IMR-90 (cell line): ENCODE data around the gene ST7. TPM values are rescaled to one million over a fixed set of nuclear protein-coding genes. Genes with fewer than 3 reads are reported as not detected.
A peak's percentile ranks its signal among the peaks of the same experiment; 100 is the strongest.

ENCODE experiments used
- ATAC-seq: fragments of 200-7000 bp; cut with Tn5 transposase; 2 replicates; pipeline ENCODE4 v1.9.1; 2020; ENCODE audit warnings: low read depth, mild to moderate bottlenecking, moderate library complexity
- BruUV-seq: library from RNA; stranded (reverse); fragments of 400-500 nt; replicated peaks from 2 replicates; lab custom pipeline; 2021; lab: Mats Ljungman, UMichigan
- CTCF ChIA-PET: fragments of 300-600 bp; formaldehyde crosslinking; extraction: SDS; loops from one replicate; lab custom pipeline; 2021; ENCODE audit warnings: antibody characterized with exemption; lab: Yijun Ruan, JAX
- POLR2A ChIA-PET: fragments of 300-600 bp; sonication (Branson Sonifier 250); formaldehyde crosslinking; loops from one replicate; lab custom pipeline; 2022; ENCODE audit warnings: antibody characterized with exemption; ENCODE audit not compliant: unreplicated experiment; lab: Charles Lee
- DNase-seq: peaks from one replicate; pipeline ENCODE4 v3.0.0; 2013
- H2AFZ ChIP-seq: replicated peaks from 2 replicates; pipeline ENCODE3; 2013; ENCODE audit warnings: low read length, mild to moderate bottlenecking; ENCODE audit not compliant: poor library complexity
- H2AK5ac ChIP-seq: 2 replicates; pipeline ENCODE4 v1.6.1; 2013; ENCODE audit warnings: low read depth, low read length, inconsistent platforms
- H2AK9ac ChIP-seq: replicated peaks from 2 replicates; pipeline ENCODE3; 2013; ENCODE audit warnings: mild to moderate bottlenecking, low read depth, low read length, moderate library complexity; ENCODE audit not compliant: poor library complexity
- H2BK120ac ChIP-seq: 2 replicates; pipeline ENCODE4 v1.6.1; 2013; ENCODE audit warnings: low read depth, low read length, inconsistent platforms
- H2BK15ac ChIP-seq: 3 replicates; pipeline ENCODE4 v1.6.1; 2013; ENCODE audit warnings: low read depth, low read length, inconsistent platforms
- H2BK20ac ChIP-seq: 2 replicates; pipeline ENCODE4 v1.6.1; 2013; ENCODE audit warnings: low read depth, mild to moderate bottlenecking, inconsistent platforms, low read length, moderate library complexity
- H2BK5ac ChIP-seq: 2 replicates; pipeline ENCODE4 v1.6.1; 2013; ENCODE audit warnings: mild to moderate bottlenecking, low read depth, low read length, inconsistent platforms; ENCODE audit not compliant: poor library complexity, severe bottlenecking
- H3K14ac ChIP-seq: replicated peaks from 2 replicates; pipeline ENCODE4 v1.6.1; 2013; ENCODE audit warnings: low read depth, low read length, inconsistent platforms
- H3K18ac ChIP-seq: 2 replicates; pipeline ENCODE4 v1.6.1; 2013; ENCODE audit warnings: low read depth, low read length, control low read depth
- H3K23ac ChIP-seq: 2 replicates; pipeline ENCODE4 v1.6.1; 2013; ENCODE audit warnings: low read depth, low read length, inconsistent platforms
- H3K27ac ChIP-seq: 2 replicates; pipeline ENCODE4 v1.5.1; 2013; ENCODE audit warnings: mild to moderate bottlenecking, control low read depth, low read length; ENCODE audit not compliant: insufficient read depth
- H3K27me3 ChIP-seq: 2 replicates; pipeline ENCODE4 v1.6.1; 2013; ENCODE audit warnings: low read length; ENCODE audit not compliant: control insufficient read depth, insufficient read depth
- H3K36me3 ChIP-seq: 2 replicates; pipeline ENCODE4 v1.6.1; 2013; ENCODE audit warnings: low read length, mixed read lengths; ENCODE audit not compliant: control insufficient read depth, insufficient read depth
- H3K4ac ChIP-seq: 2 replicates; pipeline ENCODE4 v1.6.1; 2013; ENCODE audit warnings: low read depth, low read length, inconsistent platforms
- H3K4me1 ChIP-seq: 2 replicates; pipeline ENCODE4 v1.6.1; 2013; ENCODE audit warnings: low read length, mixed read lengths; ENCODE audit not compliant: control insufficient read depth, insufficient read depth
- H3K4me2 ChIP-seq: 2 replicates; pipeline ENCODE4 v1.6.1; 2013; ENCODE audit warnings: low read depth, mild to moderate bottlenecking, control low read depth, low read length, moderate library complexity
- H3K4me3 ChIP-seq: 2 replicates; pipeline ENCODE4 v1.5.1; 2013; ENCODE audit warnings: low read depth, mild to moderate bottlenecking, control low read depth, low read length, moderate library complexity; ENCODE audit not compliant: insufficient read depth
- H3K56ac ChIP-seq: 2 replicates; pipeline ENCODE4 v1.6.1; 2013; ENCODE audit warnings: low read length, inconsistent platforms; ENCODE audit not compliant: insufficient read depth; ENCODE audit errors: extremely low read depth
- H3K79me1 ChIP-seq, 2 experiments: 2 replicates each; pipeline ENCODE4 v1.6.1; 2013; ENCODE audit warnings: low read length in 2 of 2, inconsistent platforms in 1 of 2, low read depth in 1 of 2
- H3K9ac ChIP-seq: 2 replicates; pipeline ENCODE4 v1.6.1; 2013; ENCODE audit warnings: low read depth, low read length, control low read depth
- H3K9me1 ChIP-seq: 2 replicates; pipeline ENCODE4 v1.6.1; 2013; ENCODE audit warnings: low read length, inconsistent platforms; ENCODE audit not compliant: insufficient read depth
- H3K9me3 ChIP-seq: 2 replicates; pipeline ENCODE4 v1.6.1; 2013; ENCODE audit warnings: low read length; ENCODE audit not compliant: control insufficient read depth, insufficient read depth
- H4K20me1 ChIP-seq: 2 replicates; pipeline ENCODE4 v1.6.1; 2013; ENCODE audit warnings: low read length, inconsistent platforms; ENCODE audit not compliant: insufficient read depth
- H4K5ac ChIP-seq: 2 replicates; pipeline ENCODE4 v1.6.1; 2013; ENCODE audit warnings: mild to moderate bottlenecking, low read depth, low read length, control low read depth
- H4K8ac ChIP-seq, 2 experiments: 2 replicates each; pipeline ENCODE4 v1.6.1; 2013; ENCODE audit warnings: low read depth in 2 of 2, low read length in 2 of 2, control low read depth in 1 of 2, inconsistent platforms in 1 of 2
- H4K91ac ChIP-seq: 2 replicates; pipeline ENCODE4 v1.6.1; 2013; ENCODE audit warnings: low read depth, low read length, inconsistent platforms; ENCODE audit not compliant: insufficient read depth
- BHLHE40 ChIP-seq: fragments of 150-350 bp; IDR thresholded peaks from 2 replicates; pipeline ENCODE4 v1.6.1; 2016; ENCODE audit warnings: mild to moderate bottlenecking, low read depth, low read length
- CEBPB ChIP-seq: IDR thresholded peaks from 2 replicates; pipeline ENCODE4 v1.6.1; 2012; ENCODE audit warnings: low read depth, low read length, improper control_type of control experiment
- CHD1 ChIP-seq: IDR thresholded peaks from 2 replicates; pipeline ENCODE4 v1.6.1; 2012; ENCODE audit warnings: low read depth, low read length, improper control_type of control experiment
- FOS ChIP-seq: fragments of 150-350 bp; IDR thresholded peaks from 2 replicates; pipeline ENCODE4 v1.6.1; 2016; ENCODE audit warnings: low read depth, low read length
- MAFK ChIP-seq: IDR thresholded peaks from 2 replicates; pipeline ENCODE4 v1.6.1; 2012; ENCODE audit warnings: low read depth, low read length, improper control_type of control experiment
- MAZ ChIP-seq: IDR thresholded peaks from 2 replicates; pipeline ENCODE4 v1.6.1; 2012; ENCODE audit warnings: low read depth, mild to moderate bottlenecking, low read length, improper control_type of control experiment, moderate library complexity, borderline replicate concordance
- MXI1 ChIP-seq: IDR thresholded peaks from 2 replicates; pipeline ENCODE4 v1.6.1; 2012; ENCODE audit warnings: low read depth, mild to moderate bottlenecking, low read length, moderate library complexity, borderline replicate concordance
- NFE2L2 ChIP-seq: fragments of 150-350 bp; IDR thresholded peaks from 2 replicates; pipeline ENCODE4 v1.6.1; 2016; ENCODE audit warnings: low read depth, mild to moderate bottlenecking, low read length
- POLR2A ChIP-seq: IDR thresholded peaks from 2 replicates; pipeline ENCODE4 v1.6.1; 2012; ENCODE audit warnings: mild to moderate bottlenecking, low read depth, low read length
- RAD21 ChIP-seq: IDR thresholded peaks from 2 replicates; pipeline ENCODE4 v1.6.1; 2012; ENCODE audit warnings: low read length, improper control_type of control experiment
- RCOR1 ChIP-seq: IDR thresholded peaks from 2 replicates; pipeline ENCODE4 v1.6.1; 2012; ENCODE audit warnings: mild to moderate bottlenecking, low read length, improper control_type of control experiment; ENCODE audit not compliant: insufficient replicate concordance
- RFX5 ChIP-seq: IDR thresholded peaks from 2 replicates; pipeline ENCODE4 v1.8.0; 2012; ENCODE audit warnings: low read depth, mild to moderate bottlenecking, low read length, moderate library complexity
- SMC3 ChIP-seq: fragments of 150-350 bp; IDR thresholded peaks from 2 replicates; pipeline ENCODE4 v1.6.1; 2016; ENCODE audit warnings: low read depth, mild to moderate bottlenecking, antibody characterized with exemption, low read length, moderate library complexity
- WGBS, 2 experiments: methylation state at CpG; one replicate each; pipeline versions ENCODE4 v1.1.5 to v1.1.7; 2013; ENCODE audit warnings: missing lambda C conversion rate in 2 of 2; ENCODE audit not compliant: insufficient read length in 1 of 2; ENCODE audit errors: extremely low coverage in 2 of 2; 5-methylcytosine and 5-hydroxymethylcytosine counted together
- dilution Hi-C: fragments of 300-500 bp; cut with HindIII; formaldehyde crosslinking; loops from one replicate; pipeline ENCODE4 v1.14.3; 2018; ENCODE audit warnings: low sequenced_read_pairs; ENCODE audit not compliant: unreplicated experiment
- in situ Hi-C: fragments of 300-500 bp; cut with MboI; formaldehyde crosslinking; loops from 3 replicates; pipeline ENCODE4 v1.14.3; 2019; ENCODE audit warnings: low sequenced_read_pairs, inconsistent platforms, mixed read lengths
- intact Hi-C: fragments of 100-400 bp; cut with micrococcal nuclease; formaldehyde crosslinking; loops from 2 replicates; pipeline ENCODE4 v1.10.0; 2022
- polyA plus RNA-seq, 3 experiments: library from polyadenylated mRNA; depleted of rRNA; stranded (reverse); fragments of >200 nt; gene quantifications; 2 replicates each; pipeline ENCODE4 v1.2.3, GENCODE V29; 2012; ENCODE audit warnings: low replicate concordance in 1 of 3
- total RNA-seq: library from RNA; depleted of rRNA; stranded (reverse); fragments of >200 nt; gene quantifications from 2 replicates; pipeline ENCODE4 v1.2.3, GENCODE V29; 2012
- TF ChIP-seq, protein P1 (sequence below): conservative IDR thresholded peaks from 2 replicates; pipeline ENCODE4 v1.5.1; 2012; ENCODE audit warnings: mild to moderate bottlenecking, low read depth, low read length, improper control_type of control experiment
- TF ChIP-seq, protein P2 (sequence below): fragments of 150-350 bp; IDR thresholded peaks from 2 replicates; pipeline ENCODE4 v1.6.1; 2016; ENCODE audit warnings: low read depth, mild to moderate bottlenecking, low read length, moderate library complexity, borderline replicate concordance
- TF ChIP-seq, protein P3 (sequence below): fragments of 150-350 bp; IDR thresholded peaks from 2 replicates; pipeline ENCODE4 v1.6.1; 2017; ENCODE audit warnings: mild to moderate bottlenecking, antibody characterized with exemption, low read length, low read depth

The ST7 gene
- total and polyA plus RNA-seq, 2 of the 4 experiments (the other 2 are of a cell fraction), result 18.6 to 26.0 TPM

DNA sequence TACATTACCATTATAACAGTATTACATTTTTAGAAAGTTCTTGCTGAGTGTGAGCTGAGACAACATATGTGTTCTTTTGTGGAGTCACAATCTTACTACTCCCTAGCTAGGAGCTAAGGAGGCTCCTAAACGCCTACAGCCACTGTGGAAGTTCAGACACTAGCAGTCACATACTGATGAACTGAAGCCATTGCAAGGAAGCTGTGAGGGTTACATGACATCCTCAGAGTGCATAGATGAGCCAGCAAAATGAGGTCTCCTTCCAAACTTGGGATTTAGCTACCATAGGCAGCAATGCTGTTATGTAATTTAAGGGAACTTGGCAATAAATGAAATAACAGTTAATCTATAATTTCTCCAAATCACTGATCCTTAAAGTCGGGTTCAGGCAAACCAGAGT is 10.8 kb upstream of the ST7 start:
- ATAC-seq (peak; percentile 29; the same call in 1 of the 2 replicates), DNase-seq (no peak)
- Histone ChIP-seq H3K4me2 (no peak overlapping the region), H3K27ac (no peak overlapping the region), H4K8ac (no peak overlapping the region), H4K5ac (no peak overlapping the region), H3K56ac (no peak overlapping the region), H3K36me3 (no peaks in the 10 kb centered on the region), H3K4ac (no peak overlapping the region), H2BK5ac (no peak overlapping the region), H3K9ac (no peak overlapping the region), H3K9me3 (no peaks in the 10 kb centered on the region), H2AFZ (no peak overlapping the region), H2BK15ac (no peak overlapping the region), H3K4me3 (no peak overlapping the region), H2AK9ac (no peak overlapping the region), H3K4me1 (peaks cover 4% of the 10 kb centered on the region), H3K14ac (no peak overlapping the region), H3K27me3 (no peaks in the 10 kb centered on the region), H3K9me1 (0 out of 2 replicates have a peak, but pooled peaks cover 3% of the 10 kb centered on the region), H2BK120ac (no peak overlapping the region), H3K18ac (peak overlapping the region; percentile 35; the same call in 1 of the 2 replicates), H2AK5ac (no peak overlapping the region), H2BK20ac (no peak overlapping the region), H4K20me1 (no peaks in the 10 kb centered on the region), H3K23ac (peak overlapping the region; percentile 11; the same call in 1 of the 2 replicates), H4K91ac (no peak overlapping the region), H3K79me1 (no peaks in the 10 kb centered on the region)
- dilution Hi-C loops (no loop called here), intact Hi-C loops (no loop called here), in situ Hi-C loops (loop anchor here (25.0 kb wide), 1 partner anchor 770 kb away; no protein-coding TSS in a partner anchor)
- ChIA-PET POLR2A (no interaction called here), CTCF (no interaction called here)
- no TSS peak for BruUV-seq
- no CpG with 5 or more reads among the region's 2 CpGs for WGBS, 2 experiments
- TF ChIP-seq MAZ (no peak), SMC3 (no peak), MXI1 (no peak), CHD1 (no peak), RCOR1 (no peak), POLR2A (no peak), RFX5 (no peak), MAFK (no peak), FOS (no peak), BHLHE40 (no peak), NFE2L2 (no peak), CEBPB (no peak), RAD21 (no peak)
- TF ChIP-seq, protein P1, sequence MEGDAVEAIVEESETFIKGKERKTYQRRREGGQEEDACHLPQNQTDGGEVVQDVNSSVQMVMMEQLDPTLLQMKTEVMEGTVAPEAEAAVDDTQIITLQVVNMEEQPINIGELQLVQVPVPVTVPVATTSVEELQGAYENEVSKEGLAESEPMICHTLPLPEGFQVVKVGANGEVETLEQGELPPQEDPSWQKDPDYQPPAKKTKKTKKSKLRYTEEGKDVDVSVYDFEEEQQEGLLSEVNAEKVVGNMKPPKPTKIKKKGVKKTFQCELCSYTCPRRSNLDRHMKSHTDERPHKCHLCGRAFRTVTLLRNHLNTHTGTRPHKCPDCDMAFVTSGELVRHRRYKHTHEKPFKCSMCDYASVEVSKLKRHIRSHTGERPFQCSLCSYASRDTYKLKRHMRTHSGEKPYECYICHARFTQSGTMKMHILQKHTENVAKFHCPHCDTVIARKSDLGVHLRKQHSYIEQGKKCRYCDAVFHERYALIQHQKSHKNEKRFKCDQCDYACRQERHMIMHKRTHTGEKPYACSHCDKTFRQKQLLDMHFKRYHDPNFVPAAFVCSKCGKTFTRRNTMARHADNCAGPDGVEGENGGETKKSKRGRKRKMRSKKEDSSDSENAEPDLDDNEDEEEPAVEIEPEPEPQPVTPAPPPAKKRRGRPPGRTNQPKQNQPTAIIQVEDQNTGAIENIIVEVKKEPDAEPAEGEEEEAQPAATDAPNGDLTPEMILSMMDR, result no peak
- TF ChIP-seq, protein P2, sequence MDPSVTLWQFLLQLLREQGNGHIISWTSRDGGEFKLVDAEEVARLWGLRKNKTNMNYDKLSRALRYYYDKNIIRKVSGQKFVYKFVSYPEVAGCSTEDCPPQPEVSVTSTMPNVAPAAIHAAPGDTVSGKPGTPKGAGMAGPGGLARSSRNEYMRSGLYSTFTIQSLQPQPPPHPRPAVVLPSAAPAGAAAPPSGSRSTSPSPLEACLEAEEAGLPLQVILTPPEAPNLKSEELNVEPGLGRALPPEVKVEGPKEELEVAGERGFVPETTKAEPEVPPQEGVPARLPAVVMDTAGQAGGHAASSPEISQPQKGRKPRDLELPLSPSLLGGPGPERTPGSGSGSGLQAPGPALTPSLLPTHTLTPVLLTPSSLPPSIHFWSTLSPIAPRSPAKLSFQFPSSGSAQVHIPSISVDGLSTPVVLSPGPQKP, result no peak
- TF ChIP-seq, protein P3, sequence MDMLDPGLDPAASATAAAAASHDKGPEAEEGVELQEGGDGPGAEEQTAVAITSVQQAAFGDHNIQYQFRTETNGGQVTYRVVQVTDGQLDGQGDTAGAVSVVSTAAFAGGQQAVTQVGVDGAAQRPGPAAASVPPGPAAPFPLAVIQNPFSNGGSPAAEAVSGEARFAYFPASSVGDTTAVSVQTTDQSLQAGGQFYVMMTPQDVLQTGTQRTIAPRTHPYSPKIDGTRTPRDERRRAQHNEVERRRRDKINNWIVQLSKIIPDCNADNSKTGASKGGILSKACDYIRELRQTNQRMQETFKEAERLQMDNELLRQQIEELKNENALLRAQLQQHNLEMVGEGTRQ, result no peak
